ENCODE results near the gene ZSCAN23. TPM values are rescaled to one million over a fixed set of nuclear protein-coding genes. Genes with fewer than 3 reads are reported as not detected.

The ZSCAN23 gene
- total and polyA plus RNA-seq, 2 donors from 2014 or later: 0.49 to 5.5 TPM

- intact Hi-C loops (cut with DNase I): no loop called here
- H3K36me3 ChIP-seq (ENCODE audit: control insufficient read depth in 2 of 3, insufficient read depth in 3 of 3, low read length in 3 of 3): no peaks in the 10 kb centered on the region
Measured at GRCh38 chr6:28402197-28402596, 41.1 kb downstream of the ZSCAN23 start.

GRCh38 chr6:28401172-28401571, 42.1 kb downstream of the ZSCAN23 start:
- H3K9me3 ChIP-seq (ENCODE audit: control insufficient read depth in 2 of 3, insufficient read depth in 1 of 3, low read length in 3 of 3): no peaks in the 10 kb centered on the region
- no peak overlapping the region for H3K9ac ChIP-seq (ENCODE audit: low read length in 3 of 3)
- no peak for TF ChIP-seq CTCF (IDR thresholded peaks at IDR 0.05; ENCODE audit: borderline replicate concordance, extremely low read depth, insufficient read depth)
- peaks cover 0 to 3% (median 0%) of the 10 kb centered on the region in 3 donors for H3K4me1 ChIP-seq (ENCODE audit: control insufficient read depth in 2 of 3, insufficient read depth in 2 of 3, low read depth in 1 of 3, low read length in 3 of 3)
- FAIRE-seq: no peak
- no peaks in the 10 kb centered on the region for H3K27me3 ChIP-seq (ENCODE audit: control insufficient read depth, insufficient read depth, low read length)
- no peak overlapping the region for H3K4me3 ChIP-seq (ENCODE audit: low read length in 3 of 3)
- intact Hi-C loops (cut with DNase I): no loop called here
- H3K27ac ChIP-seq (ENCODE audit: low read depth in 2 of 2, low read length in 2 of 2): no peak overlapping the region
- no peaks in the 10 kb centered on the region for H3K36me3 ChIP-seq (ENCODE audit: control insufficient read depth in 2 of 3, insufficient read depth in 3 of 3, low read length in 3 of 3)
- no peak for DNase-seq

More at GRCh38 chr6:28402197-28402596, 41.1 kb downstream of the ZSCAN23 start:
- Histone ChIP-seq H3K27me3 (ENCODE audit: control insufficient read depth, insufficient read depth, low read length) (no peaks in the 10 kb centered on the region), H3K9me3 (ENCODE audit: control insufficient read depth in 2 of 3, insufficient read depth in 1 of 3, low read length in 3 of 3) (no peaks in the 10 kb centered on the region), H3K27ac (ENCODE audit: low read depth in 2 of 2, low read length in 2 of 2) (no peak overlapping the region), H3K4me3 (ENCODE audit: low read length in 3 of 3) (no peak overlapping the region), H3K4me1 (ENCODE audit: control insufficient read depth in 2 of 3, insufficient read depth in 2 of 3, low read depth in 1 of 3, low read length in 3 of 3) (peaks cover 0 to 3% (median 0%) of the 10 kb centered on the region in 3 donors), H3K9ac (ENCODE audit: low read length in 3 of 3) (no peak overlapping the region)
- no peak for FAIRE-seq
- peak in 1 of 5 donors; percentile 7 for DNase-seq
- no peak for TF ChIP-seq CTCF (IDR thresholded peaks at IDR 0.05; ENCODE audit: borderline replicate concordance, extremely low read depth, insufficient read depth)

- H3K4me1 ChIP-seq (ENCODE audit: control insufficient read depth in 2 of 3, insufficient read depth in 2 of 3, low read depth in 1 of 3, low read length in 3 of 3): peaks cover 0 to 3% (median 0%) of the 10 kb centered on the region in 3 donors
- H3K27ac ChIP-seq (ENCODE audit: low read depth in 2 of 2, low read length in 2 of 2): no peak overlapping the region
- H3K4me3 ChIP-seq (ENCODE audit: low read length in 3 of 3): peak overlapping the region; percentile 83 to 98 (median 96)
- TF ChIP-seq CTCF (IDR thresholded peaks at IDR 0.05; ENCODE audit: borderline replicate concordance, extremely low read depth, insufficient read depth): no peak
- DNase-seq (no peak), FAIRE-seq (no peak)
- no peaks in the 10 kb centered on the region for H3K9me3 ChIP-seq (ENCODE audit: control insufficient read depth in 2 of 3, insufficient read depth in 1 of 3, low read length in 3 of 3)
- H3K9ac ChIP-seq (ENCODE audit: low read length in 3 of 3): peak overlapping the region in 1 of 3 donors; percentile 86
- no peaks in the 10 kb centered on the region for H3K36me3 ChIP-seq (ENCODE audit: control insufficient read depth in 2 of 3, insufficient read depth in 3 of 3, low read length in 3 of 3)
- no peaks in the 10 kb centered on the region for H3K27me3 ChIP-seq (ENCODE audit: control insufficient read depth, insufficient read depth, low read length)
- intact Hi-C loops (cut with DNase I): no loop called here
Measured at GRCh38 chr6:28400122-28400451, 43.2 kb downstream of the ZSCAN23 start.

Measured in kidney (tissue), 14 donors.